HEK293T (cell line): Measurements from ENCODE around the gene RDH12.

Experiments used
- ARNT ChIP-seq: fragments of 450-650 bp; IDR thresholded peaks from 2 replicates; pipeline ENCODE4 v1.6.1; 2017; ENCODE audit warnings: mild to moderate bottlenecking
- BHLHE40 ChIP-seq: fragments of 450-650 bp; IDR thresholded peaks from 2 replicates; pipeline ENCODE4 v1.6.1; 2016; ENCODE audit warnings: mild to moderate bottlenecking, moderate library complexity, borderline replicate concordance
- ELF4 ChIP-seq: fragments of 450-650 bp; IDR thresholded peaks from 2 replicates; pipeline ENCODE4 v1.6.1; 2017; ENCODE audit warnings: antibody characterized with exemption
- FOXK2 ChIP-seq: fragments of 450-650 bp; IDR thresholded peaks from 2 replicates; pipeline ENCODE4 v1.6.1; 2016; ENCODE audit warnings: mild to moderate bottlenecking
- LEF1 ChIP-seq: fragments of 450-650 bp; IDR thresholded peaks from 2 replicates; pipeline ENCODE4 v1.6.1; 2017; ENCODE audit warnings: mild to moderate bottlenecking, borderline replicate concordance
- SUZ12 ChIP-seq: fragments of 450-650 bp; IDR thresholded peaks from 2 replicates; pipeline ENCODE4 v1.6.1; 2016; ENCODE audit warnings: mild to moderate bottlenecking
- TARDBP ChIP-seq: fragments of 450-650 bp; IDR thresholded peaks from 2 replicates; pipeline ENCODE4 v1.6.1; 2016
- TF ChIP-seq, protein P1 (sequence below): fragments of 450-650 bp; IDR thresholded peaks from 2 replicates; pipeline ENCODE4 v1.6.1; 2016

DNA sequence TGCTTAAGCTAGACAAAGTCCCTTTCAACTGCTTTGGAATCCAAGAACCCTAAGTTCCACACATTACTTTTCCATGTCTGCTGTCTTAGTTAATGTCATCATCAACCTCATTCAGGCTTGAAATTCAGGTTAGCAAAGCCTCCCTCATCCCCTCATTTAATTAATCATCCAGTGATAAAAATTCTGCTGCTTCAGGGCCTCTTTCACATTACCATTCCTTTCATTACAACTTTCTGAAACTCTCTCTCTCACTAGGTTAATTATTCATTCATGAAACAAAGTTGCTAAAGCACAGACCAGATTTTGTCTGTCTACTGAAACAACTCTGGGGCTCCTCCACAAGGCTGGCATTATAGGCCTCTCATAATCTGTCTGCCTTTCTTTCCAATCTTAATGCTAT lies 17.8 kb upstream of the RDH12 start:
- no peak for TF ChIP-seq TARDBP
- TF ChIP-seq ELF4 = no peak
- no peak for TF ChIP-seq BHLHE40
- no peak for TF ChIP-seq FOXK2
- TF ChIP-seq ARNT = no peak
- TF ChIP-seq, protein P1, sequence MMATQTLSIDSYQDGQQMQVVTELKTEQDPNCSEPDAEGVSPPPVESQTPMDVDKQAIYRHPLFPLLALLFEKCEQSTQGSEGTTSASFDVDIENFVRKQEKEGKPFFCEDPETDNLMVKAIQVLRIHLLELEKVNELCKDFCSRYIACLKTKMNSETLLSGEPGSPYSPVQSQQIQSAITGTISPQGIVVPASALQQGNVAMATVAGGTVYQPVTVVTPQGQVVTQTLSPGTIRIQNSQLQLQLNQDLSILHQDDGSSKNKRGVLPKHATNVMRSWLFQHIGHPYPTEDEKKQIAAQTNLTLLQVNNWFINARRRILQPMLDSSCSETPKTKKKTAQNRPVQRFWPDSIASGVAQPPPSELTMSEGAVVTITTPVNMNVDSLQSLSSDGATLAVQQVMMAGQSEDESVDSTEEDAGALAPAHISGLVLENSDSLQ = no peak
- TF ChIP-seq SUZ12 = no peak
- no peak for TF ChIP-seq LEF1
